ENCODE data around the gene ITGAL.

Gene ITGAL

DNA sequence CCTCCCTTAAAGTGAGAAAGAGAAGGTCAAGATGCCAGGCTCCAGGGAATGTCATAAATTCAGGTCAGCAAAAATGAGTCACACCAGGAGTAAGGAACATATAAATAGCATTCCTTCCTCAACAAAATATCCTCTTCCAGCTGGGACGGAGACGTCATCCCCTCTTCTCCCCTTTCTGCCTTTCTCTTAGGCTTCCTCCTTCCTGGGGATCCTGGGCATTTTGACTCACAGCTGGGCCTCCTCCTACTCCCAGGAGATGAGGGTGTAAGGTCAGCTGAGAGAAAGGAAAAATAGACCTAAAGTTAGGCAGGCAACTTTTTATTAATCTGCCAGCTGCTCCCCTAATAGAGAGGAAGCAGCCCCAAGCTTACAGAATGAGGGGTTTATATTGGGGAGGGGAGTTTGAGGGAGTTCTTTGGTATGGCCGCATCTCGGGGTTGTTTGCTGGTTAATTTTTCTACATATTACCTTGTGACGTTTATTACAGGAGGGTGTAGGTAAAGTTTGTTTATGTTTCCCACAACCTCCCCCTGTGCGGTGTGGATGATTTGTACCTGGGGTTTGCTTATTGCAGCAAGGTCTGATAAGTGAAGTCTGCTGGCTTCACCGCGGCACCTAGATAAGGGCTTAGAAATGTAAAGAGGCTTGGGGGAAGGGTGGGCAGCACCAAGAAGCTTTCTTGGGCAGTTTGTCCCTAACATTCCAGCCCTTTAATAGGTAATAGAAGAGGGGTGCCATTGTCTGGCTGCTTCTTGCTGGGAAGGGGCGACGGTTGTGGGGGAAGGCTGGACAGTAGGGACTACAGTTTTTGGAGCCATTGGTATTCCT, 69.2 kb downstream of the ITGAL start:
- DNase-seq (ENCODE audit: low read depth): no peak

DNA sequence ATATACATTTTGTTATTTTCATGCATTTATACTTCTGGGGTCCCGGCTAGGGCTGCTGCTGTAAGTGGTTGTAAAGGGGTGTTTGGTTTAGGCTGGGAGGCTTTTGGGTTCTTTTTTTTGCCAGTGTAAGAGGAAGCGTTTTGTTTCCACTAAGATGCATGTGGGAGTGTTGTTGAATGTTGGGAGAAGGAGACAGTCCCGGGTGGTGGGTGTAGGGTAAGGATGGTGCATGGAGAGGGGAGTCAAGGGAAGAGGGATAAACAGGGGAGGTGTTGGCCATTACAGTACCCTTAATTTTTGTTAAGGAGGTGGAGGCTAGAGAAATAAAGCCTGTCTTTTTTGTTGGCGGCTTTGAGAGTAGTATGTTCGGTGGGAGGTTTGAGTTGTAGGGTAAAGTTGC, 70.5 kb downstream of the ITGAL start:
- no peak for DNase-seq (ENCODE audit: low read depth)

DNA sequence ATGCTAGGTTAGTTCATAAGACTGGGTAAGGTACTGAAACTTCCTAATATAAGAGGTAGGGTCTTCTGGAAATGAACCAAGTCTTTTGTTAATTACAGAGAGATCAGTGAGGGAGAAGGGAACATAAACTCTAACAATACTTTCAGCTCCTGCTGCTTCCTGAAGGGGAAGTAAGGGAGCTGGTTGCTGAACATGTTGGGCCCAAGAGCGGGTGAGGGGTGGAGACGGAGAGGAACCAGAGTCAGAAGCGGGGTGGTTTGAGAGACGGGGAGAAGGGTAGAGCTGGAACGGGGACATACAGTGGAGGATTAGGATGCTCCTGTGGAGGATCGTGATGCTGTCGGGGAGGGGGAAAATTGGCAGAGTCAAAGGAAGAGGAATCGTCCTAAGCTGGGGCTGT, 73.6 kb downstream of the ITGAL start:
- DNase-seq (ENCODE audit: low read depth): no peak

DNA sequence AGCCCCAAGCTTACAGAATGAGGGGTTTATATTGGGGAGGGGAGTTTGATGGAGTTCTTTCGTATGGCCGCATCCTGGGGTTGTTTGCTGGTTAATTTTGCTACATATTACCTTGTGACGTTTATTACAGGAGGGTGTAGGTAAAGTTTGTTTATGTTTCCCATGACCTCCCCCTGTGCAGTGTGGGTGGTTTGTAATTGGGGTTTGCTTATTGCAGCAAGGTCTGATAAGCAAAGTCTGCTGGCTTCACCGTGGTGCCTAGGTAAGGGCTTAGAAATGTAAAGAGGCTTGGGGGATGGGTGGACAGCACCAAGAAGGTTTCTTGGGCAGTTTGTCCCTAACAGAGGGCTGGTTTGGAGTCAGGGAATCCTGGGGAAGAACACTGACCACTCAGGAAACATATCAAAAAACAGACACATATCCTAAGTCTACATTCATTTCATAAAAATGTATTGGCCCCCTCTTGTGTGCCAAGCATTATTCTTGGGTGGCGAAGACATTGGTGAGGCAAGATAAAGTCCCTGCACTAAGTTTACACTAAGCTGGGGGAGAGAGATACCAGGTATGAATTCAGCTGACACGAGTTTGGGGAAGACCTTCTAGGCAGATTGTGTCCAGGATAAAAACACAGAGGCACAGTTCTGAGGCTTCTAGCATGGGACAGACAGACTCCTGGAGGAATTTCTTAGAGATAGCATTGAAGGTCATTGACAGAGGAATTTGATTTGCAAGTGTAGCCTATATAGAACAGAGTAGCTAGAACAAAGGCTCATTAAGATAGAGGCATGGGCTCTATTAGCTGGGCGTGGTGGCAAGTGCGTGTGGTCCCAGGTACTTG, 76.1 kb downstream of the ITGAL start:
- DNase-seq (ENCODE audit: low read depth): no peak

DNA sequence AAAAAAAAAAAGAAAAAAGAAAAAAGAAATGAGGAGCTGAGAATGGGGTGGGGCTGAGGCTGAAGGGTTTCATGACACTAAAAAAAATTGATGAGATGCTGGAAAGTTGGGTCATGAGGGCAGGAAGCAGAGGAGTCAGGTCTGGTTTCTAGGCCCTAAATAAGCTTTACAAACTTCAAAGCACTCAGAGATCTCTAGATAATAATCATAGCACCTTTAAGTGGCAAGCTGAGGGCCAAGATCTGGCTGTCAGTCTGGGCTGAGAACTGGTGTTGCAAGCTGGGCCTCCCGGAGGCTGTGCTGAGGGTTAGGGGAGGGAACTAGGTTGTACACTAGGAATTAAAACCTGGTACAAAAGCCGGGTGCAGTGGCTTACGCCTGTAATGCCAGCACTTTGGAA, 79.2 kb downstream of the ITGAL start:
- DNase-seq (ENCODE audit: low read depth): no peak

DNA sequence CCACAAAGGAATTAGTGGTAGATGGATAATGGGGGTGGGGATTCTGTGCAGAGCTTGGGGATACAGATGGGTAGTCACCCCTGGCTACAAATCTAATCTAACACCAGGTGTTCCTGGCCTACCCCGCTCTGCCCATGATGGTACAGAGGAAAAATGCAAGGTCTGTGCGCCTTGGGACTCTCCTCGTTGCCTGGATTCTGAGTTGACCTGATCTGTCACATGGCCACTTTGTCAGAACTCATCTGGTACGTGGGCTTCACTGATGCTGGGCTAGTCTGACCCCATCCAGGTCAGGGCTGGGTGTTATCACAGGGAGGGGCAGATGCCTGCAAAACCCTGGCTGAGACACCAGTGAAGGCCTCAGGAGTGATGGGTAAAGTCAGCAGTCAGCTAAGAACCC, 80.4 kb downstream of the ITGAL start:
- DNase-seq (ENCODE audit: low read depth): no peak

DNA sequence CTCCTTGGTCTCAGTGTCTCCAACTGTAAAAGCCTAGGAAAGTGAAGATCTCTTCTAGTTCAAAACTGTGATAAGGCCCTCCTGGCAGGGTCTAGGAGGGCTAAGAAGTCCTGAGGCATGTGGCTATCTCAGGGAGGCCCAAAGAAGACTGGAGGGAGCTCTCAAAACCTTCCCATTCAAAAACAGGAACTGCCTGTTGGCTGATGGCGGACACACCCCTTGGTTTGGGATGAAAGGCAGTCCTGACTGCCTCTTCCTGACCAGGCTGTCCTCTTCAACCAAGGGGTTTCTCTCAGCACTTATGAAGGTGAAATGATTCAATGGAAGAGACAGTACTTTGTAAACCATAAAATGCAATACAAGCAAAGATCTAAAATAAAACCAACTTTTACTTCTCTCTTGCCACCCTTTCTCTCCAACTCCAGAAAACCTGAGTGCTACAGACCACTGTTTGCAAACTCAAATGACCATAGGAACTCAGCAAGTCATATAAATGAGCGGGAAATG, 80.9 kb downstream of the ITGAL start:
- no peak for DNase-seq (ENCODE audit: low read depth)

DNA sequence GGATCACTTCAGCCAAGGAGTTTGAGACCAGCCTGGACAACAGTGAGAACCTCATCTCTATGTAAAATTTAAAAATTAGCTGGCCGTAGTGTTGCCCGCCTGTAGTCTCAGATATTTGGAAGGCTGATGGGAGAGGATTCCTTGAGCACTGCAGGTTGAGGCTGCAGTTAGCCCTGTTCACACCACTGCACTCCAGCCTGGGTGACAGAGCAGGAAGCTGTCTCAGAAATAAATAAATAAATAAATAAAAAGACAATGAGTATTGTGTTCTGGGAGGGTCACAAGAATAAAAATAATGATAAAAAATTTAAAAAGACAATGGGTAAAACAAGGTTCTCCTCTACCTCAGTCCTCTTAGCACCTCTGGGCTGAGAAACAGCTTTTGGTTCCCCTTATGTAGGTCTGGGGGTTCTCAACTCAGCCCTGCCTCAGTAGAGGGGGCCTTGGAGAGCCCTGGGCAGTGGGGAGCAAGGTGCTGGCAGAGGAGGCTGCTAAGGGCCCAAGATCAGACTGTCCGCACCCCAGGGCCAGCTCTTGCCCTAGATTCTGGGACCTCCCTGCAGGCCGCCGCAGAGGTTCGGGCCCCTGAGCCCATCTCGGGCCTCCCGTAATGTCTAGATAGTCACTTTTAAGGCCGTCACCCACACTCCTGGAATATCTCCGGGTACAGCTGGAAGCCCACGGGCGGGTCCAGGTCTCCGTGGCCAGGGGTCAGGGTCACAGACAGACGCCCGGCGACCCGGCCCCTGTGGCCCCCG, 82.2 kb downstream of the ITGAL start:
- no peak for DNase-seq (ENCODE audit: low read depth)

DNA sequence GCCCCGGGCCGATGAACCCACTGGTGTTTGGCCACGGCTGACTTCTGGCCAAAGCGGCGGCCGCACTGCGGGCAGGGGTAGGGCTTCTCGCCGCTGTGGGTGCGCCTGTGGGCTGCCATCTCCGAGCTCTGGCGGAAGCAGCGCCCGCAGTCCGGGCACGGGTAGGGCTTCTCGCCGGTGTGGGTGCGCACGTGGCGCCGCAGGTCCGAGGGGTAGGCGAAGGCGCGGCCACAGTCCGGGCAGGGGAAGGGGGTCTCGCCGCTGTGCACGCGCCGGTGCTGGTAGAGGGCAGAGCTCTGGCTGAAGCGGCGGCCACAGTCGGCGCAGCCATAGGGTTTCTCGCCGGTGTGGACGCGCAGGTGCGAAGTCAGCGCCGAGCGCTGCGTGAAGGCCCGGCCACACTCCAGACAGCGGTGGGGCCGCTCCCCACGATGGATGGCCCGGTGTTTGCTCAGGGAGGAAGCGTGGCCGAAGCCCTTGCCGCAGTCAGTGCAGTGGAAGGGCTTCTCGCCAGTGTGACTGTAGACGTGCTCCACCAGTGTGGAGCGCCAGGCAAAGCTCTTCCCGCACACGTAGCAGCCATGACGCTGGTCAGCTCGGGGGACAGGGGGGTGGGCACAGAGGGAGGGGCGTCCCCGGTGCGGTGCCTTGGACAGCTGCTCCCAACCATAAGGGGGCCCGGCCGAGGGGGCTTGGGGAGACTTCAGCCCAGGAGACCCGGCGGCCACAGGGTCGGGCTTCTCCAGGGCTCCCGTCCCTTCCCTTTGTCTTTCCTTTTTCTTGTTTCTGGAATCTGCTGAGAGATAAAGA, 83.0 kb downstream of the ITGAL start:
- no peak for DNase-seq (ENCODE audit: low read depth)

DNA sequence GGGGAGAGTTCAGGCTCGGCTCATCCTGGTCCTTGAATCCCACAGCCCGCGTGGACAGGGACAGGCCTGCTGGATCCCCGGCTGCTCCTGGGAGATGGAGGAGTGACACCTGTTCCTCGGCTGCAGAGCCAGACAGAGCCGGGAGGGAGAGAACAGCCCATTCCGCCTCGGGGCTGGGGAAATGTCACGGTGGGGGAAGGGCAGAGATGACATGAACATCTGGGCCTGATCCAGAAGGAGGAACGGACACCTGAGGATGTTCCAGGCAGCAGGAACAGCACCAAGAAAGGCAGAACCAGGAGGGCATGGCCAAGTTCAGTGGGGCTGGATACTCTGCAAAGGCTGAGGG, 83.6 kb downstream of the ITGAL start:
- DNase-seq (ENCODE audit: low read depth): no peak

DNA sequence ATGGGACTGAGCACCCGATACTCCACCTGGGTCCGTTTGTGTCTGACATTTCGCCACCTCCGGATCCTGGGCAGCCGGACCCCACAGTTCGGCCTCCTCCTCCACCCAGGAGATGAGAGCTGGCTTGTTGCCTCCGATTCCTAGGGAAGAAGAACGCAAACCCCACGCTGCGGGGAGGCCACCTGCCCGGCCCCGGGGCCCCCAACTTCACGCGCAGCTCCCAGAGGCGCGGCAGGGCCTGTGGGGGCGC, 85.1 kb downstream of the ITGAL start:
- DNase-seq (ENCODE audit: low read depth): no peak

DNA sequence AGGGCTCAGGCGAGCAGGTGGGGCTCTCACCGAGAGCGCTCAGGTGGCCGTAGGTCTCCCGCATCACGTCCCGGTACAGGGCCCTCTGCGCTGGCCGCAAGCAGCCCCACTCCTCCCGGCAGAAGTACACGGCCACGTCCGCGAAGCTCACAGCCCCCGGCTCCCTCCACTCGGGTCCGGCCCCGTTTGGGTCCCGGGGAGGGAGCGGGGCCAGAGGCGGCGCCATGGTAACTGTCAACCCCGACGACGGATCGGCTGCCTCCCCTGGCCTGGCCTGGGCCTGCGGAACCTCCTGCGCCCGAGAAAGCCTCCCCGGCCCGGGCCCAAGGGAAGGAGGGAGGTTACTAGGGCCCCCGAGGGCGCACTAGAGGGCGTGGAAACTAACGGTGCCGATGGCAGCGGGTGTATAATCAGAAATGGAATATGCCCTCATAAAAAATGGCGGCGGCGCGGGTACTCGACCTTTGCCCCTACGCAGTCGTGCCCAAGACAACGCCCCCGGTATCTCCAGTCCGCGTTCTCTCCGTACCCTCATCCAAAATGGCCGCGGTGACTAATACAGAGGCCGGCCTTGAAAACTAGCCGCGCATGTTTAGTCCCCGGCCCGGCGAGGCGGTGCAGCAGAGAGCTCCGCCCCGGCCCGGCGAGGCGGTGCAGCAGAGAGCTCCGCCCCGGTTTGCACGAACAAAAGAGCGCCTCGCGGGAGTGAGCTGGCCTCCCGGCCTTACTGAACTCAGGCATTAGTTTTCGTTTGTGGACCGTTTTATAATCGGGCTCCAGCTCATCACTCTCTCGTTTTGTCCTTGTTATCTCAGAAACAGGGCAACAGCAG, 85.6 kb downstream of the ITGAL start, which contains the start of gene ZNF764:
Gene ZNF764, minus strand, starts transcription at position 418 of the 832 bp plus-strand sequence. Its CDS starts 192 bp downstream, at position 226.
- peak; percentile 90 for DNase-seq (ENCODE audit: low read depth)

DNA sequence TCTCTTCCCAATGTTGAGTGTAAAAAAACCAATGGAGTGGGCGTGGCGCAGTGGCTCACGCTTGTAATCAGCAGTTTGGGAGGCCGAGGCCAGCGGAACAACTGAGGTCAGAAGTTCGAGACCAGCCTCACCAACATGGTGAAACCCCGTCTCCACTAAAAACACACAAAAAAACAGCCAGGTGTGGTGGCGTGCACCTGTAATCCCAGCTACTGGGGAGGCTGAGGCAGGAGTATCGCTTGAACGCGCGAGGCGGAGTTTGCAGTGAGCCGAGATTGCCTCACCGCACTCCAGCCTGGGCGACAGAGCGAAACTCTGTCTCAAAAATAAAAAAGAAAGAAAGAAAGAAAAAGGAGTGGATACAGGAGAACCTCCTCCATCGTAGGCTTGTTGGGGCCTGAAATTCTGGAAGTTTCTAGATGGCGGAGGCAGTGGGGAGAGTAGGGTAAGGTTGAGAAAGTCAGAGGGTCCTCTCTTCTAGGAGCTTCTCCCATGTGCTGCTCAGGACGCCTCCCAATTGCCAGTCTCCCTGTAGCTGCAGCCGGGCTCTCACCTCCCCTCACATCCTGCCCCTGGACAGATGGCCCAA, 86.3 kb downstream of the ITGAL start:
- DNase-seq (ENCODE audit: low read depth): no peak

DNA sequence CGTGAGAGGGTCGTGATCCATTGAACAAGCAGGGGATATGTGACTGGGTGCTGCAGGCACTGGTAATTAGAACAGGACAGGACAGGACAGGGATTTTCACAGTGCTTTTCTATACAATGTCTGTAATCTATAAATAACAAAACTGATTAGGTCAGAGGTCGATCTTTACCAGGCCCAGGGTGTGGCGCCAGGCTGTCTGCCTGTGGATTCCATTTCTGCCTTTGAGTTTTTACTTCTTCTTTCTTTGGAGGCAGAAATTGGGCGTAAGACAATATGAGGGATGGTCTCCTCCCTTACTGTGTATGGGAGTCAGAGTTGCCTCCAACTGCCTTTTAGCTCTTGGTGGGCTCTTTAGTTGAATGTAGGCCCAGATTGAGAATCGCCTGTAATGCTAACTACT, 87.1 kb downstream of the ITGAL start:
- no peak for DNase-seq (ENCODE audit: low read depth)

DNA sequence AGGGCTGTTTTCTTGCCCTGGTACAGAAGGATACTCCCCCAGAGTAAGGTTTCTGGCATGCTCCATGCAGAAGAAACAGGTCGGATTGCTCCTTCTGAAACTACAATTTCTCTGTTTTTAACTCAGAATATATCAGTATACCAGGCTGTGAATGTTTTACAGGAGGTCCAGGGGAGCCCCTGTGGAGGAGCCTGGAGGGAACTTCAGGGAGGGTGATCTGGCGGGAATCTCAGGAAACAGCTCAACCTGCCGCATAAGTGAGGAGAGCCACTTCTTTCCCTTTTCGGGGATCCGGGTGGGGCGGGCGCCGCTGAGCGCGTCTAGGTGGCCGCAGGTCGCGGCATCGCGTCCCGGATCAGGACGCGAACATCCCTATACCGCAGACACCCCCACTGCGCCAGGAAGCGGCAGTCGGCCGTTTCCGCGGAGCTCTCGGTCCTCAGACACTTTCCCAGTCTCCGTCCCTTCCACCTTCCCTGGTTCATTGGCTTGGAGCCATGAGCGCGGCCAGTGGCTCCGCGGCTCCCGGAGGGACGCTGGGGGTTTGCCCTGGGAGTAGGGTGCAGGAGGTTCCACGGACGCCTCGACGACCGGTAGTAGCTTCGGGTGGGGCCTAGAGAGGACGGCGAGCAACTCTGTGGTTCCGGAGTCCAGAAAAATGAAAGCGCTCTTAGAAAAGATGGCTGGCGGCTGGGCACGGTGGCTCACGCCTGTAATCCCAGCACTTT, 88.7 kb downstream of the ITGAL start:
- DNase-seq (ENCODE audit: low read depth): no peak

DNA sequence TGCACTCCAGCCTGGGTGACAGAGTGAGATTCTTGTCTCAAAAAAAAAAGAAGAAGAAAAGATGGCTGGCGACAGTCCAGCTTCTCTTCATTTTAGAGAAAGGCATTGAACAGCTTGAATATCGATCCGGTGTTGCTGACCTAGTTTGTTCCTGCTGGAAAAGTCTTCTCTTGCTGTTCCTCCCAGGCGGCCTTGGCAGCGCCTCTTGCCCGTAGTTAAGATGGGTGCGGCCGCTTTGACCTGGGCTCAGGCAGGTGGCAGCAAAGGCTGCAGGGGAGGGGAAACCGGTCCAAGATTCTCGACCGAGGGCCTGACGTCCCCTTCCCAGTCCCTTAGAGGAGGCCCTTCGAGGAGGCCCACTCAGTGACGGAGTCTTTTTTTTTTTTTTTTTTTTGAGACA, 89.5 kb downstream of the ITGAL start:
- no peak for DNase-seq (ENCODE audit: low read depth)

DNA sequence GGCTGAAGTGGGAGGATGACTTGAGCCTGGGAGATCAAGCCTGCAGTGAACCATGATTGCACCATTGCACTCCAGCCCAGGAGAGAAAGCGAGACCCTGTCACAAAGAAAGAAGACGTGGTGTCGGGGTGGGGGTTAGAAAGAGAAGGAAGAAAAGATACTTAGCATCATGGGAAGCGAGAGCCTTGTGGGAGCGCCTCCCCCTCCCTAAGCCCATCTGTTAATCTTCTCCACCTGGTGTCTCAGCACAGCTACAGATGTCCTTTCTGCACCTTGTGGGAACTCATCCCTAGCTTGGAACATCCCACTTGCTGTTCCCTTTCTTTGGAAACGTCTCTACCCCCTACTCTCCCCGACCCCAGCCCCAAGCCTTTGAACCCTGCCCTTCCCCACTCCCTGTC, 93.0 kb downstream of the ITGAL start:
- DNase-seq (ENCODE audit: low read depth): no peak

DNA sequence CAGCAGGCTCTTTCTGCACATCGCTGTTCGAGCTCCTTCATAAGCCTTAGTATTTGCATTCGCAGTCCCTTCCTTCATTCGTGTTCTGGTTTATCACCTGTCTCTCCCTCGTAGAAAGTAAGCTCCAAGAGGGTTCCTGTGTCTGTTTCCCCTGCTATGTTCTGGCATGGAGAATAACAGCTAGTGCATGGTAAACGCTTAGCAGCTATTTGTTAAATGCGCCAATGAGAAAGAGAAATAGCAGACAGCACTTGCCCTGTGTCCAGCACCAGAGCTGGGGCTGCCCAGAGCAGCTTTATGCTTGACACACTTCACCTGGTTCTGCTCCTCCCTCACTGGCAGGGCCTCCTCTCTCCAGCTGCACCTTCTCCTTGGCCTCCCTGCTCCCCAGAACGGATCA, 93.4 kb downstream of the ITGAL start:
- no peak for DNase-seq (ENCODE audit: low read depth)

DNA sequence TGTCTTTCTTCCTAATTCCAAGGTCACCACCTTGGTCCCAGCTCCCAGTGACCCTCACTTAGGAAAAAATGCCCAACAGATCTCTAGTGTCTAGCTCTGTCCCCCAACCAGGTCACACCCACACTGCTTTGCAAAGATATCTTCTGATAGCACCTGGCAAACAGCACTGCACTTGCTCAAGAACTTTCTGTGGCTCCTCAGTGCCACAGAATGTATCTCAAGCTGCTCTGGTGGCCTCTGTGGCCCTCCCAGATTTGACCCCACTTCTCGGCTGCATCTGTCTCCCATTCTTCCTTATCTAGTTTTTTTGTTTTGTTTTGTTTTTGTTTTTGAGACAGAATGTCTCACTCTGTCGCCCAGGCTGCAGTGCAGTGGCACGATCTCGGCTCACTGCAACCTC, 94.0 kb downstream of the ITGAL start:
- DNase-seq (ENCODE audit: low read depth): no peak
